Nephron progenitor cell (in vitro differentiated cells): ENCODE measurements around the gene LMF1.

ENCODE experiments used
- DNase-seq: peaks from one replicate; pipeline ENCODE4 v3.0.0; 2021
- H3K27ac Mint-ChIP-seq: 2 replicates; pipeline ENCODE4 v1.8.0; 2021; ENCODE audit warnings: mild to moderate bottlenecking, moderate library complexity, mixed read lengths
- H3K27me3 Mint-ChIP-seq: 2 replicates; pipeline ENCODE4 v1.8.0; 2021; ENCODE audit warnings: mild to moderate bottlenecking, low read depth, mixed read lengths; ENCODE audit not compliant: poor library complexity
- H3K36me3 Mint-ChIP-seq: 2 replicates; pipeline ENCODE4 v1.8.0; 2021; ENCODE audit warnings: low read depth, mixed read lengths
- H3K4me1 Mint-ChIP-seq: 2 replicates; pipeline ENCODE4 v1.8.0; 2021; ENCODE audit warnings: mixed read lengths
- H3K4me3 Mint-ChIP-seq: 2 replicates; pipeline ENCODE4 v1.8.0; 2021; ENCODE audit warnings: mild to moderate bottlenecking, moderate library complexity, mixed read lengths
- H3K9me3 Mint-ChIP-seq: 2 replicates; pipeline ENCODE4 v1.8.0; 2021; ENCODE audit warnings: mild to moderate bottlenecking, moderate library complexity, mixed read lengths
- TF ChIP-seq, protein P1 (sequence below): fragments of 200-600 bp; sonication (generic); IDR thresholded peaks from 2 replicates; pipeline ENCODE4 v1.5.0; 2021; ENCODE audit warnings: antibody characterized with exemption

LMF1 gene

DNA sequence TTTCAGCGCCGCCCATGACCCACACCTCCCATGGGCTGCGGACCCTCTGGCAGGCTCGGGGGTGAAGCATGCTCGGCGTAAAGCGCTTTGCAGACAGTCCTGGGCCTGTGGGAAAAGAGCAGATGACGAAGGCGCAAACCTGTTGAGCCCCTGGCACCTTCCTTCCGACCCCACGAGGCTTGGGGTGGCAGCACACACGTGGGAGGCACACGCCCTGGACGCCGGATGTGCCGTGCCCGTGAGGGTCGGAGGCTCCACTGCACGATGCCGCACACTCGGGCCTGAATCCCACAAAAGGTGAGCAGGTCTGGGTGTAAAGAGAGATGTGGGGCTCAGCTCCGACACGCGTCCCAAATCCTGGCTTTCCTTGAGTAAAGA is 71.1 kb downstream of the LMF1 start:
- Mint-ChIP-seq H3K4me1 (peaks cover 48% of the 10 kb centered on the region), H3K27me3 (peaks cover 10% of the 10 kb centered on the region), H3K4me3 (peak overlapping the region; percentile 69), H3K9me3 (no peaks in the 10 kb centered on the region), H3K27ac (no peak overlapping the region), H3K36me3 (no peaks in the 10 kb centered on the region)
- no peak for DNase-seq
- TF ChIP-seq, protein P1, sequence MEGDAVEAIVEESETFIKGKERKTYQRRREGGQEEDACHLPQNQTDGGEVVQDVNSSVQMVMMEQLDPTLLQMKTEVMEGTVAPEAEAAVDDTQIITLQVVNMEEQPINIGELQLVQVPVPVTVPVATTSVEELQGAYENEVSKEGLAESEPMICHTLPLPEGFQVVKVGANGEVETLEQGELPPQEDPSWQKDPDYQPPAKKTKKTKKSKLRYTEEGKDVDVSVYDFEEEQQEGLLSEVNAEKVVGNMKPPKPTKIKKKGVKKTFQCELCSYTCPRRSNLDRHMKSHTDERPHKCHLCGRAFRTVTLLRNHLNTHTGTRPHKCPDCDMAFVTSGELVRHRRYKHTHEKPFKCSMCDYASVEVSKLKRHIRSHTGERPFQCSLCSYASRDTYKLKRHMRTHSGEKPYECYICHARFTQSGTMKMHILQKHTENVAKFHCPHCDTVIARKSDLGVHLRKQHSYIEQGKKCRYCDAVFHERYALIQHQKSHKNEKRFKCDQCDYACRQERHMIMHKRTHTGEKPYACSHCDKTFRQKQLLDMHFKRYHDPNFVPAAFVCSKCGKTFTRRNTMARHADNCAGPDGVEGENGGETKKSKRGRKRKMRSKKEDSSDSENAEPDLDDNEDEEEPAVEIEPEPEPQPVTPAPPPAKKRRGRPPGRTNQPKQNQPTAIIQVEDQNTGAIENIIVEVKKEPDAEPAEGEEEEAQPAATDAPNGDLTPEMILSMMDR, result no peak

DNA sequence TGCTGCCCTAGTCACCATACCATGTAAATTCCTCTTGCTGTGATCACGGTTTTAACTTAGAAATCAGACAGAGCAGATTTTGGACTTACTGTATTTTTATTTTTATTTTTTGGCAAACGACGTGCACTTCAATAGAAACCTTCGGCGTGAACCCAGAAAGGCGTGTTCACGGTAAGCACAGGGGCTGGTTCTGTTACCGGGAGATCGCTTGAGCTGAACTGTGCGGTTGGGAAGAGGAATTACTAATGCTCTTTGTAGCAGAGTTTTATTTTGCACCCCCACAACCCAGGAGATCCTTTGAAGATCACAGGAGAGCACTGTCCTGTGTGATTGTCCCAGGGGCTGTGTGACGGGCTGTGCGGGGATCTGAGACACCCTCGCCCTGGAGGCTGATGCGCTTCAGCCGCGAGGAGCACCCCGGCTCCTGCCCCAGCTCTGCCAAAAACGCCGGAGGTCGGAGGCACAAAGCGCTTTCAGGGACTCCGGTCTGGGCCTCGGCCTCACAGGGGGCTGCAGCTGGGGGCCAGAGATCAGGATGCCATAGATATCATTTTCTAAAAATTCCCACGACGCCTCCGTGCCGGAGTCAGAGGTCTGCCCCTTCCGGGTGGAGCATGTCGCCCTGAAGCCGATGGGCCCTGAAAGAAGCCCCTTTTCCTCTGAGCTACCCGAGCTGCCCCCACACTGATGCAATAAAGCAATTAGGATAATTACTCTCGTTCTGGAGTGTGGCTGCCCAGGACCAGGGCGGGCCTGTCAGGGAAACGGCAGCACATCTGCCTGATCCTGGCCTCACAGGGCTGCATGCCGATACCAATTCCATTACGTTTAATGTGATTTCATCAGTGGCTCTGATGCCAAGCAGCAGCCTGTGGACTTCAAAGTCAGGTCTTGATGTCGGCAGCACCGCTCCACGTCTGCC is 71.8 kb downstream of the LMF1 start:
- no peaks in the 10 kb centered on the region for H3K36me3 Mint-ChIP-seq
- DNase-seq, result no peak
- TF ChIP-seq, protein P1, result no peak
- no peaks in the 10 kb centered on the region for H3K9me3 Mint-ChIP-seq
- peaks cover 10% of the 10 kb centered on the region for H3K27me3 Mint-ChIP-seq
- H3K4me3 Mint-ChIP-seq, result peak overlapping the region; percentile 46
- peaks cover 48% of the 10 kb centered on the region for H3K4me1 Mint-ChIP-seq
- H3K27ac Mint-ChIP-seq, result peak overlapping the region; percentile 54

DNA sequence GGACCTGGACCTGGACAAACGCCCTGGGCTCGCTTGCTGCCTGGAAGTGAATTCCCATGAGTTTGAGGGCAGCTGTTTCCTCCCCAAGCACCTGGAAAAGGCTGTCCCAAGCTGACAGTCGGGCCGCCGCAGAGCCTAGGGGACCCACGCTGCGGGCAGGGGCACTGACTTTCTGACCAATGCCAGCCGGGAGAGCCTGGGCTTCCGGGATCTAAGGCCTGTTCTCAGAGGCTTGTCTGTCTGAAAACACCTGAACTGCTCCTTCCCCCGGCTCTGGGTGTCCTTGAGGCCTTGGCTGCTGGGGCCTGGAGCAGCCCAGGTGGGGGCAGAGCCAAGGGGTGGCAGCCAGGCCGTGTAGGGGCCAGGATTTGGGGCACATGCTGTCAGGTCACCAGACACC is 72.6 kb downstream of the LMF1 start:
- H3K4me1 Mint-ChIP-seq, result peaks cover 49% of the 10 kb centered on the region
- H3K4me3 Mint-ChIP-seq, result no peak overlapping the region
- H3K27me3 Mint-ChIP-seq, result peaks cover 10% of the 10 kb centered on the region
- no peaks in the 10 kb centered on the region for H3K36me3 Mint-ChIP-seq
- TF ChIP-seq, protein P1, result no peak
- H3K9me3 Mint-ChIP-seq, result no peaks in the 10 kb centered on the region
- DNase-seq, result no peak
- no peak overlapping the region for H3K27ac Mint-ChIP-seq

DNA sequence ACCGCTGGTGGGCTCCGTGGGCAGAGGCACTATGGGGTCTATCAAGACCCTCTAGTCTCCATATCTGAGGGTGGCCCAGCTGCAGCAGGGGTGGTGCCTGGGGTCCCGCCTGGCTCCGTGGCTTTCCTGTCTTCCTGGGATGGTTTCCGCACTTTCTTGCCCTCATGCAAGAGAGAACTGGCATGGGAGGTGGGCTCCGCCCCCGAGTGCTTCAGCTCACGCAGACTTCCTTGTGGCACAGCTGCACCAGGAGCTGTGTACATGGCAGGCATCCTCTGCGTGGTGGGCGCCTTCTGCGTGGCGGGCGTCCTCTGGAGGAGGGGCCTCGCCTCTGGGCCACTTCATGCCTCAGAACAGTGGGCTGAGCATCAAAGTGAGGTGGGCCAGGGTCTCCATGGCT is 73.1 kb downstream of the LMF1 start:
- H3K36me3 Mint-ChIP-seq, result no peaks in the 10 kb centered on the region
- DNase-seq, result no peak
- no peak overlapping the region for H3K4me3 Mint-ChIP-seq
- TF ChIP-seq, protein P1, result no peak
- no peaks in the 10 kb centered on the region for H3K9me3 Mint-ChIP-seq
- peaks cover 54% of the 10 kb centered on the region for H3K4me1 Mint-ChIP-seq
- no peak overlapping the region for H3K27ac Mint-ChIP-seq
- H3K27me3 Mint-ChIP-seq, result peaks cover 10% of the 10 kb centered on the region

DNA sequence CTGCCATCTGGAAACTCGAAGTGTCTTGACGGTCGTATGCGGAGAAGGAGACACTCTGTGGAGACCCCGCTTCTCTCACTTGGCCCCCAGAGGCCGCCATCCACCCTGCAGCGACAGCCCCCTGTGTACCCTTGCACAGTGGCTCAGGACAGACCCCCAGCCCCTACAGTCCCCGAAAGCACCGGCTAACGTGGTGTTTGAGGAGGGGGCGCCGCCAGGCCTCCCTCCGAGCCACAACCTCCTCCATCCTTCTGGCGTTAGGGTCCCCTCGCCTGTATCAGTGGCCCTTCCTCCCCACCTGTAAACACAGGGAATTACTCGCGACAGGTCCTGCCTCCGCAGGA is 73.6 kb downstream of the LMF1 start:
- Mint-ChIP-seq H3K4me1 (peaks cover 55% of the 10 kb centered on the region), H3K4me3 (no peak overlapping the region), H3K9me3 (no peaks in the 10 kb centered on the region), H3K36me3 (no peaks in the 10 kb centered on the region), H3K27me3 (peaks cover 10% of the 10 kb centered on the region), H3K27ac (peak overlapping the region; percentile 57)
- TF ChIP-seq, protein P1, result no peak
- no peak for DNase-seq
